ENCODE results near the gene CAMK2N2.
A peak's percentile ranks its signal among the peaks of the same experiment; 100 is the strongest.

CAMK2N2 gene

DNA sequence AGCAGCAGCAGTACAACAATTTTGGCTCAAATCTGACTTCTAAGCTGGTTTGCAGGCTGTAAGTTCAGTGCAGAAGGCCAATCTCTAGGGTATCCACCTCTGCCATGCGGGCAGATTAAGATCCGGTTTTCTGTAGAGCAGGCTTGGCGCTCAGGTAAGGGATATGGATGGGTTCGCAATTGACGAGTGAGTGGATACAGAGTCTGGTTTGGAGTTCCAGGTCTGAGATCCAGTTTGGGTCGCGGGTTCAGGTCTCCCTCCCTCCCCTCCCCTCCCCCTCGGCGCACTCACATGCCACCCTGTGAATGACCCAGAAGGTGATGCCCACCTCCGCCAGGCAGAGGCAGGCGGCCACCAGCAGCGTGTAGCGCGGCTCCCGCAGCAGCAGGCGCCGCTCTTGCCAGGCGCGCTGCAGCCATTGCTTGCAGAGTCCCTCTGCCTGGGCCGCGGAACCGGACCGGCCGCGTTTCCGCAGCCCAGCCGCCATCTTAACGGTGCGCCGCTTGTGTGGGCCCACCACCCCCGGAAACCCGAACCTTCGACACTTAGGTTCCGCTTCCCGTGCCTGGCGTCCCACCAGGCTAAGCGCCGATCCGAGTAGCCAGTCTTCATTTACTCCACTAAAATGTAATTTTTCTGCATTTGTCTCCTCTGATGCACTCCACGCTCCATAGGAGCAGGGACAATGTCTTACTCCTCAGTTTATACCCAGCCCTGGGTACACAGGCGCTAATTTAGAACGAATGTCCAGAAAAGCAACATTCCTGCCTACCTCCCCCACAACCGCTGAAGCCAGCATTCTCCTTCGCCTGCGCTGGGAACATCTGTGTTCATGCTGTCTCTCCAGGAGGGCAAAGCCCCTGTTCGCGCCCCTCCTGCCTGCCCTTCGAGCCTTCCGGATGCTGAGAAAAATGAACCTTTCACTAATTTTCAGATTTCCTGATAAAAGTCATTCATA is 12.6 kb downstream of the CAMK2N2 start, which contains the start of gene ALG3:
TSS of gene ALG3 (minus strand) at position 509 of the 958 bp plus-strand sequence. CDS start at position 487, 22 bp downstream.
- Mint-ChIP-seq H3K27me3 (no peaks in the 10 kb centered on the region), H3K4me1 (peaks cover 22% of the 10 kb centered on the region), H3K9me3 (no peaks in the 10 kb centered on the region), H3K36me3 (ENCODE audit: insufficient read depth) (peaks cover 22% of the 10 kb centered on the region), H3K4me3 (peak within 1 kb of the TSS; percentile 96), H3K27ac (ENCODE audit: low read depth) (peak within 1 kb of the TSS; percentile 96)
- ATAC-seq (replicated peaks; ENCODE audit: extremely low read depth, poor library complexity, severe bottlenecking) = peak; percentile 54
- DNase-seq (ENCODE audit: low spot score in 2 of 2) = peak; percentile 79 to 82

DNA sequence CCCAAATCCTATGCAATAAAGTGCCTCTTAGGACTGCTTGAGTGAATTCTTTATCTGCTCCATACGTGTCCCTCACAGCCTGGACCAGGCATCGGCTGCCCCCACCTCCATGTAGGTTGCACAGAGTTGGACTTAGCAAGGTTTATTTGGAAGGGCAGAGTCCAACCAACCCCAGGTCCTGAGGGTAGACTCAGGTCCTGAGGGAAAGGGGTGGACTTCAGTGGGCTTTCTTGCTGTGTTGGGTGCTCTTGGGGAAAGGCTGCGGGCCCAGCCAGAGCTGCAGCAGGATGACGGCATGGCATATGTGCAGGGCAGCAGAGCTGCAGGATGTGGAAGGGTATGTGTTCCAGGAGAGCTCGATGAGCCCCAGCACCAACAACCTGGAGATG is 19.1 kb downstream of the CAMK2N2 start:
- H3K4me1 Mint-ChIP-seq = peaks cover 9% of the 10 kb centered on the region
- peaks cover 18% of the 10 kb centered on the region for H3K36me3 Mint-ChIP-seq (ENCODE audit: insufficient read depth)
- no peak for ATAC-seq (replicated peaks; ENCODE audit: extremely low read depth, poor library complexity, severe bottlenecking)
- H3K9me3 Mint-ChIP-seq = no peaks in the 10 kb centered on the region
- H3K27ac Mint-ChIP-seq (ENCODE audit: low read depth) = no peak overlapping the region
- H3K4me3 Mint-ChIP-seq = no peak overlapping the region
- H3K27me3 Mint-ChIP-seq = no peaks in the 10 kb centered on the region
- no peak for DNase-seq (ENCODE audit: low spot score in 2 of 2)

DNA sequence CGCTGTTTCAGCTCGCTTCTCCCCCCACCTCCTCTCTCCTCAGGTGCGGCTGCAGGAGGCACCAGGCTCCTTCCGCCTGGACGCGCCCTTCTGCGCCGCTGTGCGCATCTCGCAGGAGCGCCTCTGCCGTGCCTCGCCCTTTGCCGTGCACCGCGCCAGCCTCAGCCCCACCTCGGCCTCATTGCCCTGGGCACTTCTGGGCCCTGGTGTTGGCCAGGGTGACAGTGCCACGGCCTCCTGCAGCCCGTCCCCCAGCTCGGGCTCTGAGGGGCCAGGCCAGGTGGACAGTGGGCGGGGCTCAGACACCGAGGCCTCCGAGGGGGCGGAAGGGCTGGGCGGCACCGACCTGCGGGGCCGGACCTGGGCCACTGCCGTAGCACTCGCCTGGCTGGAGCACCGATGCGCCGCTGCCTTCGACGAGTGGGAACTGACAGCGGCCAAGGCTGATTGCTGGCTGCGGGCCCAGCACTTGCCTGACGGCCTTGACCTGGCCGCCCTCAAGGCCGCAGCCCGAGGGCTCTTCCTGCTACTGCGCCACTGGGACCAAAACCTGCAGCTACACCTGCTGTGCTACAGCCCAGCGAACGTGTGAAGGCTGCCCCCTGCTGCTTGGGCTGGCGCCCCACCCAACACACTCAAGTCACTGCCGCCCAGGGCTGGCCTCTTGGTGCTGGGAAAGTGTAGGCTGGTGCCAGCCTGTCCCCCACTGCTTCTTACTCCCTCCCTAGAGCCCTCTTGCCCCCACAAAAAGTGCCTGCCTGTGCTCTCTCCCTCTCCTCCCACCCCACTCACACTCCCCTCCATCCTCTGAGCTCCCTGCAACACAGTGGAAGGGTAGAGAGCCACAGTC is 19.7 kb downstream of the CAMK2N2 start:
- Mint-ChIP-seq H3K9me3 (no peaks in the 10 kb centered on the region), H3K4me3 (no peak overlapping the region), H3K27me3 (no peaks in the 10 kb centered on the region), H3K27ac (ENCODE audit: low read depth) (no peak overlapping the region), H3K4me1 (peaks cover 9% of the 10 kb centered on the region), H3K36me3 (ENCODE audit: insufficient read depth) (peaks cover 18% of the 10 kb centered on the region)
- no peak for ATAC-seq (replicated peaks; ENCODE audit: extremely low read depth, poor library complexity, severe bottlenecking)
- no peak for DNase-seq (ENCODE audit: low spot score in 2 of 2)

DNA sequence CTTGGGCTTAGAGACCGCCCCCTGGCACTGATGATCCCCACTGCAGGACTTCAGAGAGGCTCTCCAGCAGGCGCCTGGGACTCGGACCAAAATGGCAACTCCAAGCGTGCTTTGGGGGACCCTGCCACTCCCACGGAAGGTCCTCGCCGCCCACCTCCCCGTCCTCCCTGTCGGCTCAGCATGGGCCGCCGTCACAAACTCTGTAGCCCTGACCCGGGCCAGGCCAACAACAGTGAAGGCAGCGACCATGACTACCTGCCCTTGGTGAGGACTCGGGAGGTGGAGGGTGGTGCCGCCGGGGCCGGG is 20.3 kb downstream of the CAMK2N2 start:
- no peak for ATAC-seq (replicated peaks; ENCODE audit: extremely low read depth, poor library complexity, severe bottlenecking)
- H3K4me1 Mint-ChIP-seq = peaks cover 4% of the 10 kb centered on the region
- peaks cover 17% of the 10 kb centered on the region for H3K36me3 Mint-ChIP-seq (ENCODE audit: insufficient read depth)
- DNase-seq (ENCODE audit: low spot score in 2 of 2) = no peak
- H3K4me3 Mint-ChIP-seq = no peak overlapping the region
- no peaks in the 10 kb centered on the region for H3K27me3 Mint-ChIP-seq
- no peaks in the 10 kb centered on the region for H3K9me3 Mint-ChIP-seq
- no peak overlapping the region for H3K27ac Mint-ChIP-seq (ENCODE audit: low read depth)

DNA sequence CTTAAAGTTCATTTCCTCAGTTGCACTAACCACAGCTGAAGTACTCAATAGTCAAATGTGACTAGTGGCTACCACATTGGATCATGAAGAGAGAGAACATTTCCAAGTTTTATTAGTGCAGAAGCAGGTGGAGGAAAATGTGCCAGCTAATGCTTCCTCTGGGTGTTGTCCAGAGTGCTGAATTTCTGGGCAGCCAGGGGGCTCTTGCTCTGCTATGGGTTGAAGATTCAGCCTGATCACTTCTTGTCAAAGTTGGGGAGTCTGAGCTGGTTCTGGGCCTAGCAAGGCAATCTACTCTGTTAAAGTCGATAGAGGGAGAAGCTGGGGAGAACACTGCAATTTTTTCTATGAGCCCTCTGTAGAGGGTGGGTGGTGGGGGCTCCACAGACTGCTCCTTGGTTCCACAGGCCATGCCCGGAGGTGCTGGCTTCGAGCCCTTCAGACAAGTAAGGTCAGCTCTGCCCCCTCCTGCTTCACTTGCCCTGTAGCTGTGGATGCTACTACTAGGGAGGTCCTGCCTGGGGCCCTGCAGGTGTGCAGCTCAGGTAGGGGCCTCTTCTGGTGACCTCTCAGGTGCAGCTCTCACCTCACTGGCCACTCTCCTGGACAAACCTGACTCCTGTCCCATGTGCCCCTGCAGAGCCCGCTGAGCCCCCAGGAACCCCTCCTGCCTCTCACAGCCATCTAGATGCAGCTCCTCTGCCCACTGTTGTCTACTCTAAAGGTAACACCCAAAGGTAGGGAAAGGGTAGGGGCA is 20.8 kb downstream of the CAMK2N2 start:
- no peak for DNase-seq (ENCODE audit: low spot score in 2 of 2)
- H3K4me3 Mint-ChIP-seq = no peak overlapping the region
- H3K4me1 Mint-ChIP-seq = no peaks in the 10 kb centered on the region
- H3K27ac Mint-ChIP-seq (ENCODE audit: low read depth) = no peak overlapping the region
- H3K9me3 Mint-ChIP-seq = no peaks in the 10 kb centered on the region
- ATAC-seq (replicated peaks; ENCODE audit: extremely low read depth, poor library complexity, severe bottlenecking) = no peak
- no peaks in the 10 kb centered on the region for H3K27me3 Mint-ChIP-seq
- H3K36me3 Mint-ChIP-seq (ENCODE audit: insufficient read depth) = peaks cover 13% of the 10 kb centered on the region

DNA sequence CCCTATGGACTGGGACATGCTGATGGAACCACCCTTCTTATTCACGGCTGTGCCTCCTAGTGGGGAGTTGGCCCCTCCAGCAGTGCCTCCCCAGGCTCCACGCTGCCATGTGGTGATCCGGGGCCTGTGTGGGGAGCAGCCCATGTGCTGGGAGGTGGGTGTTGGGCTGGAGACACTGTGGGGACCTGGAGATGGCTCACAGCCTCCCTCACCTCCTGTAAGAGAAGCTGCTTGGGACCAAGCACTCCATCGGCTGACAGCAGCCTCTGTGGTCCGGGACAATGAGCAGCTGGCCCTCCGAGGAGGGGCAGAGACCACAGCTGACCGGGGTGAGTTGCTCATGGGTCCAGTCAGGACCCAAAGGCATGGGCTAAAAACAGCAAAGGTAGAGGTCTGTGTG is 21.6 kb downstream of the CAMK2N2 start:
- H3K27me3 Mint-ChIP-seq = no peaks in the 10 kb centered on the region
- H3K27ac Mint-ChIP-seq (ENCODE audit: low read depth) = no peak overlapping the region
- H3K4me1 Mint-ChIP-seq = no peaks in the 10 kb centered on the region
- H3K4me3 Mint-ChIP-seq = no peak overlapping the region
- ATAC-seq (replicated peaks; ENCODE audit: extremely low read depth, poor library complexity, severe bottlenecking) (no peak), DNase-seq (ENCODE audit: low spot score in 2 of 2) (no peak)
- H3K9me3 Mint-ChIP-seq = no peaks in the 10 kb centered on the region
- H3K36me3 Mint-ChIP-seq (ENCODE audit: insufficient read depth) = peaks cover 9% of the 10 kb centered on the region

DNA sequence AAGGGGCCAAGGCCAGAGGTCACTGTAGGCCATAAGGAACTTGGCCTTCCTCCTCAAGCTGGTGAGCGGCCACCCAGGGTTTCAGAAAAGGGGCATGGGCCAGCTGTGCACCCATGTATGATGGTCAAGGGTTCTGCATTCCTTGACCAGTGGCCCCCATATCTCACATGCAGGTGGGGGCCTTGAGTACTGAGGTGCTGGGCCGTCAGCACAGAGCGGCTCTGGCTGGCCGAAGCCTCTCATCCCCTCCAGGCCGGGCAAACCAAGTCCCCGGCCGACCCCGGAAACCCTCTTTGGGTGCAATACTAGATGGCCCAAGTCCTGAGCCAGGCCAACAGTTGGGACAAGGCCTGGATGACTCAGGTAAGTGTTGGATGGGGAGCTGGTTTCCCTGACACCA is 22.1 kb downstream of the CAMK2N2 start:
- no peaks in the 10 kb centered on the region for H3K4me1 Mint-ChIP-seq
- H3K27me3 Mint-ChIP-seq = no peaks in the 10 kb centered on the region
- peaks cover 8% of the 10 kb centered on the region for H3K36me3 Mint-ChIP-seq (ENCODE audit: insufficient read depth)
- ATAC-seq (replicated peaks; ENCODE audit: extremely low read depth, poor library complexity, severe bottlenecking) (no peak), DNase-seq (ENCODE audit: low spot score in 2 of 2) (no peak)
- no peak overlapping the region for H3K4me3 Mint-ChIP-seq
- no peak overlapping the region for H3K27ac Mint-ChIP-seq (ENCODE audit: low read depth)
- H3K9me3 Mint-ChIP-seq = no peaks in the 10 kb centered on the region

DNA sequence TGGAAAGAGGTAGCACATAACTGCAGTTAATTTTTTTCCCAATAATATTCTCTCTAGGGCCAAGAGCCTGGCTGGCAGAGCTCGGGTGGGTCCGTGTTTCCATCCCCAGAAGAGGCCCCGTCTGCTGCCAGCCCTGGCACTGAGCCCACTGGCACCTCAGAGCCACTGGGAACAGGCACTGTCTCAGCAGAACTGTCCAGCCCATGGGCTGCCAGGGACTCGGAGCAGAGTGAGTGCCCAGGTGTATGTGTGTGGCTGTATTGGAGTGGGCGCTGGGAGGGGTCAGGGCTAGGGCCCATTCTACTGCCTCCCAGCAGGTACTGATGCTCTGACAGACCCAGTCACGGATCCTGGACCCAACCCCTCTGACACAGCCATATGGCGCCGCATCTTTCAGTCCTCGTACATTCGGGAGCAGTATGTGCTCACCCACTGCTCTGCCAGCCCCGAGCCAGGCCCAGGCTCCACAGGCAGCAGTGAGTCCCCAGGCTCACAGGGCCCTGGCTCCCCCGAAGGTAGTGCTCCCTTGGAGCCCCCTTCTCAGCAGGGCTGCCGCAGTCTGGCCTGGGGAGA is 23.0 kb downstream of the CAMK2N2 start:
- Mint-ChIP-seq H3K27ac (ENCODE audit: low read depth) (no peak overlapping the region), H3K36me3 (ENCODE audit: insufficient read depth) (peaks cover 4% of the 10 kb centered on the region), H3K4me3 (no peak overlapping the region), H3K9me3 (no peaks in the 10 kb centered on the region), H3K4me1 (no peaks in the 10 kb centered on the region), H3K27me3 (no peaks in the 10 kb centered on the region)
- no peak for DNase-seq (ENCODE audit: low spot score in 2 of 2)
- no peak for ATAC-seq (replicated peaks; ENCODE audit: extremely low read depth, poor library complexity, severe bottlenecking)

DNA sequence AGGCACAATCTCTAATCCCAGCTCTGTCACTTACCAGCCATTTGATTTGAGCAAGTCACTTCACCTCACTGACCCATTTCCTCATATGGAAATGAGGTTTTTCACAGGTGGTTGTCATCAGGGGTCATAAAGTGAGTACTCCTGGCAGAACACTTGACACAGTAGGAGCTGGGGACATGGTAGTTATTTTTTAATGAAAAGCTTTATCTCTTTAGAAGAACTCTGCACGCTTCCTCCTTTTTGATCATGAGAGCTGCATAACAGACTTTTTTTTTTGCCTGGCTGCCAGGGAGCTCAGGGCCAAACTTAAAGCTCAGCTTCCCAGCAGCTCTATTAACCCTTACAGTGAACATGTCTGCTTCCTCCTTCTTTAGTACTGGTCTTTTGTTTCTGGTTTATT is 23.5 kb downstream of the CAMK2N2 start:
- H3K27ac Mint-ChIP-seq (ENCODE audit: low read depth) = no peak overlapping the region
- peaks cover 4% of the 10 kb centered on the region for H3K36me3 Mint-ChIP-seq (ENCODE audit: insufficient read depth)
- H3K4me3 Mint-ChIP-seq = no peak overlapping the region
- peaks cover 2% of the 10 kb centered on the region for H3K27me3 Mint-ChIP-seq
- H3K4me1 Mint-ChIP-seq = no peaks in the 10 kb centered on the region
- H3K9me3 Mint-ChIP-seq = no peaks in the 10 kb centered on the region
- ATAC-seq (replicated peaks; ENCODE audit: extremely low read depth, poor library complexity, severe bottlenecking) = no peak
- DNase-seq (ENCODE audit: low spot score in 2 of 2) = no peak

DNA sequence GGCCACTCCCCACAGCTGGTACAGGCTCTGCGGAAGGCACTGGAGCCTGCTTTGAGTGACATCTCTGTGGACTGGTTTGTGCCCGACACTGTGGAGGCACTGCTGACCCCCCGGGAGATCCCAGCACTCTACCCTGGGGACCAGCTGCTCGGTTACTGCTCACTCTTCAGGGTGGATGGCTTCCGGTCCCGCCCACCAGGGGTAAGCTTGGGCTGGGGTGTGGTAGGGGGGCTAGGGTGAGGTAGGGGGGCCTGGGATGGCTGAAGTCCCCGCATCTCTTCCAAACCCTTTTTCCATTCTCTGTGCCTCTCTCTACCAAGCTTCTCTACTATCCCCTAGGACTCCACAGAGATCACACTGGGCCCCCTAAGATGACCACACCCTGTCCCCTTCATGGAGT is 24.1 kb downstream of the CAMK2N2 start:
- no peak for DNase-seq (ENCODE audit: low spot score in 2 of 2)
- H3K4me1 Mint-ChIP-seq = no peaks in the 10 kb centered on the region
- H3K36me3 Mint-ChIP-seq (ENCODE audit: insufficient read depth) = peaks cover 3% of the 10 kb centered on the region
- H3K4me3 Mint-ChIP-seq = no peak overlapping the region
- H3K27ac Mint-ChIP-seq (ENCODE audit: low read depth) = no peak overlapping the region
- ATAC-seq (replicated peaks; ENCODE audit: extremely low read depth, poor library complexity, severe bottlenecking) = no peak
- peaks cover 8% of the 10 kb centered on the region for H3K27me3 Mint-ChIP-seq
- no peaks in the 10 kb centered on the region for H3K9me3 Mint-ChIP-seq

DNA sequence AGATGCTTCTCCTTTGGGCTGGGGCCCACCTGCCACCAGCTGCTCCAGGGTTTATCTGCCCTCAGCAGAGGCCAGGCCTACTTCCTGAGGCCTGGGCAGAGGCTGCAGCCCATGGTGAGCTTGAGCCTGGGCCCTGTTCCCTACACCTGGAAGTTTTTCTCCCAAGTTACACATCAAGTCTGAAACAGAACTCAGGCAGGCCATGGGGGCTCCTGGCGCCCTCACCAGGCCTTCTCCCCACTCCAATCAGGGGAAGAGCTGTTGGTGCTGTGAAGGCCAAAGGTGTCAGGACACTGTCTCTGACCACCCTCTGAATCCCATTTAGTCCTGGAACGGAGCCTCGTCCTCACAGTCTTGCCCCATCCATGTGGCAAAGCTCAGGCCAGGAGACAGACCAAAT is 24.7 kb downstream of the CAMK2N2 start:
- Mint-ChIP-seq H3K36me3 (ENCODE audit: insufficient read depth) (peaks cover 2% of the 10 kb centered on the region), H3K9me3 (no peaks in the 10 kb centered on the region), H3K4me1 (no peaks in the 10 kb centered on the region), H3K27ac (ENCODE audit: low read depth) (no peak overlapping the region), H3K4me3 (no peak overlapping the region), H3K27me3 (peaks cover 13% of the 10 kb centered on the region)
- no peak for ATAC-seq (replicated peaks; ENCODE audit: extremely low read depth, poor library complexity, severe bottlenecking)
- no peak for DNase-seq (ENCODE audit: low spot score in 2 of 2)

DNA sequence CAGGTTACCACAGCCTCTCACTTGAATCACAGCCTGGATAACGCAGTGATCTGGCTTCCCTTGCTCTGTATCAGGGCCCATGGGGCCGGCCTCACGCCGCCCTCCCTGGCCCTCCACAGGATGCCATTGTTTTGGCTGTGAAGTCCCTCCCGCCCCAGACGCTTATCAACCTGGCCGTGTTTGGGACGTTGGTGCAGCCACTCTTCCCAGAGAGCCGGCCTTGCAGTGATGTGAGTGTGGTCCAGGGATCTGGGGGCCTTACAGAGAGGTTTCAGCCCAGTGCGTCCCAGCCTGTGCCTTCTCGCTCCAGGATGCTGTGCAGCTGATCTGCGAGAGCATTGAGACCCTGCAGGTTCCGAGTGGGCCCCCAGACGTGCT is 25.3 kb downstream of the CAMK2N2 start:
- no peak for ATAC-seq (replicated peaks; ENCODE audit: extremely low read depth, poor library complexity, severe bottlenecking)
- Mint-ChIP-seq H3K4me3 (no peak overlapping the region), H3K9me3 (no peaks in the 10 kb centered on the region)

More for the DNA sequence above, 25.3 kb downstream of the CAMK2N2 start:
- H3K4me1 Mint-ChIP-seq = peaks cover 6% of the 10 kb centered on the region
- no peak overlapping the region for H3K27ac Mint-ChIP-seq (ENCODE audit: low read depth)
- H3K36me3 Mint-ChIP-seq (ENCODE audit: insufficient read depth) = peaks cover 2% of the 10 kb centered on the region
- peaks cover 20% of the 10 kb centered on the region for H3K27me3 Mint-ChIP-seq
- DNase-seq (ENCODE audit: low spot score in 2 of 2) = no peak

All from central memory CD8-positive, alpha-beta T cell (primary cell).